ENCODE measurements around the gene ATP5MG. TPM values are rescaled to one million over a fixed set of nuclear protein-coding genes. Genes with fewer than 3 reads are reported as not detected.
"Not testable (repeated sequence)": the region's sequence is repeated elsewhere in the genome, so short reads cannot be mapped to it uniquely, and the experiment has no call there.

ATP5MG gene
- total and polyA plus RNA-seq, 4 donors: 98.4 to 256 (median 113) TPM

GRCh38 chr11:118397448-118397847, 4.0 kb upstream of the ATP5MG start:
- intact Hi-C loops (cut with DNase I): no loop called here
- peaks cover 3 to 4% of the 10 kb centered on the region in 2 donors for H3K36me3 ChIP-seq (ENCODE audit: control insufficient read depth in 1 of 2, insufficient read depth in 2 of 2, low read length in 1 of 2)

GRCh38 chr11:118398791-118399559, 2.4 kb upstream of the ATP5MG start:
- Histone ChIP-seq H3K4me1 (ENCODE audit: control insufficient read depth in 1 of 2, insufficient read depth in 2 of 2, low read length in 2 of 2) (no peaks in the 10 kb centered on the region), H3K9me3 (ENCODE audit: control insufficient read depth, low read length) (no peaks in the 10 kb centered on the region), H3K27me3 (ENCODE audit: control insufficient read depth in 1 of 2, insufficient read depth in 2 of 2, low read length in 1 of 2) (no peaks in the 10 kb centered on the region), H3K27ac (ENCODE audit: low read depth in 1 of 2, low read length in 2 of 2) (no peak overlapping the region), H3K36me3 (ENCODE audit: control insufficient read depth in 1 of 2, insufficient read depth in 2 of 2, low read length in 1 of 2) (peaks cover 0 to 4% of the 10 kb centered on the region in 2 donors), H3K4me3 (ENCODE audit: low read length in 2 of 2) (no peak overlapping the region)
- intact Hi-C loops (cut with DNase I): no loop called here
- ATAC-seq (ENCODE audit: low FRiP score) (no peak), DNase-seq (no peak)
- WGBS, 2 donors: 66% methylated on average over 3 of the region's 3 CpGs

More at GRCh38 chr11:118397448-118397847, 4.0 kb upstream of the ATP5MG start:
- no peaks in the 10 kb centered on the region for H3K9me3 ChIP-seq (ENCODE audit: control insufficient read depth, low read length)
- no peak overlapping the region for H3K27ac ChIP-seq (ENCODE audit: low read depth in 1 of 2, low read length in 2 of 2)
- no peaks in the 10 kb centered on the region for H3K4me1 ChIP-seq (ENCODE audit: control insufficient read depth in 1 of 2, insufficient read depth in 2 of 2, low read length in 2 of 2)
- ATAC-seq (ENCODE audit: low FRiP score) (no peak), DNase-seq (no peak)
- H3K27me3 ChIP-seq (ENCODE audit: control insufficient read depth in 1 of 2, insufficient read depth in 2 of 2, low read length in 1 of 2): no peaks in the 10 kb centered on the region
- H3K4me3 ChIP-seq (ENCODE audit: low read length in 2 of 2): no peak overlapping the region

GRCh38 chr11:118401880-118402590, 629 bp downstream of the ATP5MG start:
- 1% methylated on average over 22 of the region's 22 CpGs for WGBS, 2 donors
- ATAC-seq (ENCODE audit: low FRiP score) (no peak), DNase-seq (no peak)
- H3K4me3 ChIP-seq (ENCODE audit: low read length in 2 of 2): peak overlapping the region; percentile 64 to 93
- no peaks in the 10 kb centered on the region for H3K27me3 ChIP-seq (ENCODE audit: control insufficient read depth in 1 of 2, insufficient read depth in 2 of 2, low read length in 1 of 2)
- H3K4me1 ChIP-seq (ENCODE audit: control insufficient read depth in 1 of 2, insufficient read depth in 2 of 2, low read length in 2 of 2): no peaks in the 10 kb centered on the region
- peak overlapping the region in 1 of 2 donors; percentile 43 for H3K27ac ChIP-seq (ENCODE audit: low read depth in 1 of 2, low read length in 2 of 2)
- H3K36me3 ChIP-seq (ENCODE audit: control insufficient read depth in 1 of 2, insufficient read depth in 2 of 2, low read length in 1 of 2): no peaks in the 10 kb centered on the region
- intact Hi-C loops (cut with DNase I): loop anchor here (1.0 to 5.0 kb wide), 3 partner anchors 35 to 85 kb away; partner anchors contain the start of gene KMT2A (in 1 of the 2)
- H3K9me3 ChIP-seq (ENCODE audit: control insufficient read depth, low read length): no peaks in the 10 kb centered on the region

GRCh38 chr11:118402594-118402993, 1.2 kb downstream of the ATP5MG start:
- H3K27ac ChIP-seq (ENCODE audit: low read depth in 1 of 2, low read length in 2 of 2); H3K27me3 ChIP-seq (ENCODE audit: control insufficient read depth in 1 of 2, insufficient read depth in 2 of 2, low read length in 1 of 2); H3K9me3 ChIP-seq (ENCODE audit: control insufficient read depth, low read length); ATAC-seq (ENCODE audit: low FRiP score); H3K36me3 ChIP-seq (ENCODE audit: control insufficient read depth in 1 of 2, insufficient read depth in 2 of 2, low read length in 1 of 2); DNase-seq; H3K4me1 ChIP-seq (ENCODE audit: control insufficient read depth in 1 of 2, insufficient read depth in 2 of 2, low read length in 2 of 2): not testable (repeated sequence)
- peak overlapping the region; percentile 64 to 93 for H3K4me3 ChIP-seq (ENCODE audit: low read length in 2 of 2)
- intact Hi-C loops (cut with DNase I): loop anchor here (5.0 kb wide), 2 partner anchors 35 to 85 kb away; partner anchors contain the start of gene KMT2A (in 1 of the 2)
- 80 to 84% methylated on average over 7 of the region's 7 CpGs for WGBS, 2 donors

- 66% methylated on average over 7 of the region's 7 CpGs for WGBS, 2 donors
- no peaks in the 10 kb centered on the region for H3K9me3 ChIP-seq (ENCODE audit: control insufficient read depth, low read length)
- H3K27me3 ChIP-seq (ENCODE audit: control insufficient read depth in 1 of 2, insufficient read depth in 2 of 2, low read length in 1 of 2): no peaks in the 10 kb centered on the region
- DNase-seq (no peak), ATAC-seq (ENCODE audit: low FRiP score) (no peak)
- no peak overlapping the region for H3K27ac ChIP-seq (ENCODE audit: low read depth in 1 of 2, low read length in 2 of 2)
- H3K4me3 ChIP-seq (ENCODE audit: low read length in 2 of 2): no peak overlapping the region
- H3K36me3 ChIP-seq (ENCODE audit: control insufficient read depth in 1 of 2, insufficient read depth in 2 of 2, low read length in 1 of 2): no peaks in the 10 kb centered on the region
- no peaks in the 10 kb centered on the region for H3K4me1 ChIP-seq (ENCODE audit: control insufficient read depth in 1 of 2, insufficient read depth in 2 of 2, low read length in 2 of 2)
- intact Hi-C loops (cut with DNase I): no loop called here
Measured at GRCh38 chr11:118406599-118407166, 5.3 kb downstream of the ATP5MG start.

GRCh38 chr11:118410055-118410745, 8.8 kb downstream of the ATP5MG start:
- Histone ChIP-seq H3K4me1 (ENCODE audit: control insufficient read depth in 1 of 2, insufficient read depth in 2 of 2, low read length in 2 of 2) (no peaks in the 10 kb centered on the region), H3K27me3 (ENCODE audit: control insufficient read depth in 1 of 2, insufficient read depth in 2 of 2, low read length in 1 of 2) (no peaks in the 10 kb centered on the region), H3K4me3 (ENCODE audit: low read length in 2 of 2) (no peak overlapping the region), H3K36me3 (ENCODE audit: control insufficient read depth in 1 of 2, insufficient read depth in 2 of 2, low read length in 1 of 2) (peaks cover 0 to 1% of the 10 kb centered on the region in 2 donors), H3K9me3 (ENCODE audit: control insufficient read depth, low read length) (no peaks in the 10 kb centered on the region), H3K27ac (ENCODE audit: low read depth in 1 of 2, low read length in 2 of 2) (no peak overlapping the region)
- no peak for DNase-seq
- intact Hi-C loops (cut with DNase I): no loop called here
- WGBS, 2 donors: 60 to 70% methylated on average over 7 of the region's 7 CpGs
- ATAC-seq (ENCODE audit: low FRiP score): no peak

- ATAC-seq (ENCODE audit: low FRiP score): no peak
- intact Hi-C loops (cut with DNase I): no loop called here
- peaks cover 0 to 1% of the 10 kb centered on the region in 2 donors for H3K36me3 ChIP-seq (ENCODE audit: control insufficient read depth in 1 of 2, insufficient read depth in 2 of 2, low read length in 1 of 2)
- H3K4me3 ChIP-seq (ENCODE audit: low read length in 2 of 2): no peak overlapping the region
- 91 to 92% methylated on average over 4 of the region's 4 CpGs for WGBS, 2 donors
- H3K9me3 ChIP-seq (ENCODE audit: control insufficient read depth, low read length): no peaks in the 10 kb centered on the region
- no peaks in the 10 kb centered on the region for H3K27me3 ChIP-seq (ENCODE audit: control insufficient read depth in 1 of 2, insufficient read depth in 2 of 2, low read length in 1 of 2)
- no peak for DNase-seq
- no peaks in the 10 kb centered on the region for H3K4me1 ChIP-seq (ENCODE audit: control insufficient read depth in 1 of 2, insufficient read depth in 2 of 2, low read length in 2 of 2)
- H3K27ac ChIP-seq (ENCODE audit: low read depth in 1 of 2, low read length in 2 of 2): no peak overlapping the region
Measured at GRCh38 chr11:118411530-118411929, 10.1 kb downstream of the ATP5MG start.

- H3K27me3 ChIP-seq (ENCODE audit: control insufficient read depth in 1 of 2, insufficient read depth in 2 of 2, low read length in 1 of 2): no peaks in the 10 kb centered on the region
- H3K4me1 ChIP-seq (ENCODE audit: control insufficient read depth in 1 of 2, insufficient read depth in 2 of 2, low read length in 2 of 2): no peaks in the 10 kb centered on the region
- ATAC-seq (ENCODE audit: low FRiP score) (no peak), DNase-seq (no peak)
- H3K4me3 ChIP-seq (ENCODE audit: low read length in 2 of 2): no peak overlapping the region
- intact Hi-C loops (cut with DNase I): no loop called here
- peaks cover 0 to 1% of the 10 kb centered on the region in 2 donors for H3K36me3 ChIP-seq (ENCODE audit: control insufficient read depth in 1 of 2, insufficient read depth in 2 of 2, low read length in 1 of 2)
- H3K9me3 ChIP-seq (ENCODE audit: control insufficient read depth, low read length): no peaks in the 10 kb centered on the region
- WGBS, 2 donors: 84 to 87% methylated on average over 1 of the region's 1 CpG
- no peak overlapping the region for H3K27ac ChIP-seq (ENCODE audit: low read depth in 1 of 2, low read length in 2 of 2)
Measured at GRCh38 chr11:118412921-118413320, 11.5 kb downstream of the ATP5MG start.

Measured in aorta (tissue), 5 donors.